Neutrophil (primary cell): ENCODE measurements around the gene CAMTA1.
"Not testable (repeated sequence)": the region's sequence is repeated elsewhere in the genome, so short reads cannot be mapped to it uniquely, and the experiment has no call there.

Experiments
- H3K27ac ChIP-seq: fragments of 200-600 bp; sonication (generic); 2 replicates; pipeline ENCODE4 v1.5.1; 2016; ENCODE audit warnings: mild to moderate bottlenecking, moderate library complexity
- H3K27me3 ChIP-seq: fragments of 200-600 bp; sonication (generic); 2 replicates; pipeline ENCODE4 v1.6.0; 2016; ENCODE audit warnings: mild to moderate bottlenecking
- H3K36me3 ChIP-seq: fragments of 200-600 bp; sonication (generic); 2 replicates; pipeline ENCODE4 v1.5.1; 2017
- H3K4me1 ChIP-seq, 2 experiments: fragments of 200-600 bp in 1 of 2; sonication (generic) in 1 of 2; 1 replicate in 1 of 2; 2 replicates in 1 of 2; pipeline versions ENCODE4 v1.5.1 to v1.6.1; 2013 to 2016; ENCODE audit warnings: low read depth in 1 of 2, low read length in 1 of 2, mild to moderate bottlenecking in 1 of 2, moderate library complexity in 1 of 2; ENCODE audit not compliant: control insufficient read depth in 1 of 2, insufficient read depth in 1 of 2
- H3K4me3 ChIP-seq, 2 experiments: fragments of 200-600 bp in 1 of 2; sonication (generic) in 1 of 2; 1 replicate in 1 of 2; 2 replicates in 1 of 2; pipeline ENCODE4 v1.5.1; 2013 to 2016; ENCODE audit warnings: low read depth in 1 of 2, low read length in 1 of 2, mild to moderate bottlenecking in 1 of 2, moderate library complexity in 1 of 2
- H3K9me3 ChIP-seq: fragments of 200-600 bp; sonication (generic); 2 replicates; pipeline ENCODE4 v1.5.1; 2016
- CTCF ChIP-seq: fragments of 200-600 bp; sonication (generic); IDR thresholded peaks from 2 replicates; pipeline ENCODE4 v1.5.1; 2016; ENCODE audit warnings: antibody characterized with exemption

The CAMTA1 gene

GRCh38 chr1:7135493-7135892 lies 350.2 kb downstream of the CAMTA1 start:
- no peaks in the 10 kb centered on the region for H3K36me3 ChIP-seq
- H3K27ac ChIP-seq, result no peak overlapping the region
- H3K9me3 ChIP-seq, result no peaks in the 10 kb centered on the region
- no peaks in the 10 kb centered on the region for H3K4me1 ChIP-seq
- H3K4me3 ChIP-seq, result no peak overlapping the region
- no peaks in the 10 kb centered on the region for H3K27me3 ChIP-seq
- TF ChIP-seq CTCF, result no peak

- Histone ChIP-seq H3K4me3 (no peak overlapping the region), H3K36me3 (no peaks in the 10 kb centered on the region), H3K27ac (no peak overlapping the region), H3K4me1 (no peaks in the 10 kb centered on the region), H3K9me3 (no peaks in the 10 kb centered on the region), H3K27me3 (no peaks in the 10 kb centered on the region)
- no peak for TF ChIP-seq CTCF
These were observed 351.1 kb downstream of the CAMTA1 start for GRCh38 chr1:7136166-7136953.

GRCh38 chr1:7140251-7140650 lies 355.0 kb downstream of the CAMTA1 start:
- H3K9me3 ChIP-seq, result no peaks in the 10 kb centered on the region
- H3K27ac ChIP-seq, result no peak overlapping the region
- no peaks in the 10 kb centered on the region for H3K27me3 ChIP-seq
- H3K36me3 ChIP-seq, result no peaks in the 10 kb centered on the region
- H3K4me1 ChIP-seq, result no peaks in the 10 kb centered on the region
- no peak for TF ChIP-seq CTCF
- no peak overlapping the region for H3K4me3 ChIP-seq

- Histone ChIP-seq H3K9me3 (no peaks in the 10 kb centered on the region), H3K4me1 (no peaks in the 10 kb centered on the region), H3K36me3 (no peaks in the 10 kb centered on the region), H3K4me3 (no peak overlapping the region), H3K27ac (no peak overlapping the region), H3K27me3 (peaks cover 20% of the 10 kb centered on the region)
- TF ChIP-seq CTCF, result no peak
These were observed 360.7 kb downstream of the CAMTA1 start for GRCh38 chr1:7145947-7146346.

- H3K36me3 ChIP-seq, result no peaks in the 10 kb centered on the region
- no peaks in the 10 kb centered on the region for H3K4me1 ChIP-seq
- TF ChIP-seq CTCF, result no peak
- H3K27ac ChIP-seq, result no peak overlapping the region
- no peak overlapping the region for H3K4me3 ChIP-seq
- H3K27me3 ChIP-seq, result peaks cover 26% of the 10 kb centered on the region
- no peaks in the 10 kb centered on the region for H3K9me3 ChIP-seq
These were observed 361.5 kb downstream of the CAMTA1 start for GRCh38 chr1:7146710-7147109.

- H3K36me3 ChIP-seq, H3K27ac ChIP-seq, H3K4me3 ChIP-seq, H3K9me3 ChIP-seq, H3K4me1 ChIP-seq: not testable (repeated sequence)
- H3K27me3 ChIP-seq, result peaks cover 26% of the 10 kb centered on the region
These were observed 362.5 kb downstream of the CAMTA1 start for GRCh38 chr1:7147581-7148282.
